ENCODE measurements around the gene SETD5. TPM values are rescaled to one million over a fixed set of nuclear protein-coding genes. Genes with fewer than 3 reads are reported as not detected.

SETD5 gene
- total RNA-seq, 3 donors from 2014 or later = 63.0 to 135 (median 118) TPM

DNA sequence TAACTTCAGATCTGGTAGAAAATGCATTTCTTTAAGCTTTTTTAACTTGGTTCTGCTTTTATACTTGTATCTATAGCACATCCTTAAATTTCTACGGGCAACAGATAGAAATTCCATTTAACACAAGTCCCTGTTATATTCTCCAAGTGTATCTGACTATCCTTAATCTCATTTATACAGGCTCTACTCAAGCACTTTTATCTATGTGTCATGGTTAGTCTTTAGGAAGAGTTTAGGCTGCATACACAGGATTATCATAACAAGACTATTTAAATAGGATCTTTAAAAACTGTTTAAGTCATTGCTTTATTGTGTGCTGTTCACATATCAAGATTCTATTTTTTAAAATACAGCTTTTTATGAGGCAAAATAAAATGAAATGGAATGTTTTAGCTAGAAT lies 52.7 kb downstream of the SETD5 start:
- DNase-seq (ENCODE audit: low spot score in 2 of 2) = no peak
- TF ChIP-seq, protein P1, sequence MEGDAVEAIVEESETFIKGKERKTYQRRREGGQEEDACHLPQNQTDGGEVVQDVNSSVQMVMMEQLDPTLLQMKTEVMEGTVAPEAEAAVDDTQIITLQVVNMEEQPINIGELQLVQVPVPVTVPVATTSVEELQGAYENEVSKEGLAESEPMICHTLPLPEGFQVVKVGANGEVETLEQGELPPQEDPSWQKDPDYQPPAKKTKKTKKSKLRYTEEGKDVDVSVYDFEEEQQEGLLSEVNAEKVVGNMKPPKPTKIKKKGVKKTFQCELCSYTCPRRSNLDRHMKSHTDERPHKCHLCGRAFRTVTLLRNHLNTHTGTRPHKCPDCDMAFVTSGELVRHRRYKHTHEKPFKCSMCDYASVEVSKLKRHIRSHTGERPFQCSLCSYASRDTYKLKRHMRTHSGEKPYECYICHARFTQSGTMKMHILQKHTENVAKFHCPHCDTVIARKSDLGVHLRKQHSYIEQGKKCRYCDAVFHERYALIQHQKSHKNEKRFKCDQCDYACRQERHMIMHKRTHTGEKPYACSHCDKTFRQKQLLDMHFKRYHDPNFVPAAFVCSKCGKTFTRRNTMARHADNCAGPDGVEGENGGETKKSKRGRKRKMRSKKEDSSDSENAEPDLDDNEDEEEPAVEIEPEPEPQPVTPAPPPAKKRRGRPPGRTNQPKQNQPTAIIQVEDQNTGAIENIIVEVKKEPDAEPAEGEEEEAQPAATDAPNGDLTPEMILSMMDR (IDR thresholded peaks at IDR 0.05) = no peak
- no peak for TF ChIP-seq POLR2A (IDR thresholded peaks at IDR 0.05)
- no peak for TF ChIP-seq POLR2AphosphoS5 (IDR thresholded peaks at IDR 0.05)
- Histone ChIP-seq H3K27ac (no peak overlapping the region), H3K9me3 (no peaks in the 10 kb centered on the region), H3K4me1 (no peaks in the 10 kb centered on the region), H3K36me3 (peaks cover 18% of the 10 kb centered on the region), H3K4me3 (no peak overlapping the region), H3K27me3 (no peaks in the 10 kb centered on the region)
- intact Hi-C loops (cut with DNase I; ENCODE audit: low total_unique reads) = no loop called here

DNA sequence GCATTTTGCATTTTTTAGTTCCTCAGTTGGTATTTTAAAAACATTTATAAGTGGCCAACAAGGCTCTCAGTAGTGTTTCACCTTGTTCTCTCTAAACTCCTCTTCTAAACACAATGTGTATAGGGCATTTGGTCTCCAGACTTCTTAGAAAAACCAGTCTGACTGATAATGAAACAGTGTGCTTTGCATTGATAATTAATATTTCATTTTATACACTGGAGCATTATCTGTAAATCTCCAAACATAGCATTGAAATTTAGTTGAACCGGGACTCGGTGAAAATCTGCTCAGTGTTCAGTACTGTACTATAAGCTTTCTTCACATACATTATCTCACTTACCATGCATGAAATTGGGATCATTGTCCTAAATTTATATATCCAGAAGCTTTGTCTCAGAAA lies 53.6 kb downstream of the SETD5 start:
- no peaks in the 10 kb centered on the region for H3K27me3 ChIP-seq
- peaks cover 14% of the 10 kb centered on the region for H3K36me3 ChIP-seq
- TF ChIP-seq POLR2AphosphoS5 (IDR thresholded peaks at IDR 0.05) (no peak), POLR2A (IDR thresholded peaks at IDR 0.05) (no peak)
- TF ChIP-seq, protein P1 (IDR thresholded peaks at IDR 0.05) = no peak
- no peaks in the 10 kb centered on the region for H3K4me1 ChIP-seq
- DNase-seq (ENCODE audit: low spot score in 2 of 2) = no peak
- no peak overlapping the region for H3K27ac ChIP-seq
- H3K4me3 ChIP-seq = no peak overlapping the region
- H3K9me3 ChIP-seq = no peaks in the 10 kb centered on the region
- intact Hi-C loops (cut with DNase I; ENCODE audit: low total_unique reads) = no loop called here

DNA sequence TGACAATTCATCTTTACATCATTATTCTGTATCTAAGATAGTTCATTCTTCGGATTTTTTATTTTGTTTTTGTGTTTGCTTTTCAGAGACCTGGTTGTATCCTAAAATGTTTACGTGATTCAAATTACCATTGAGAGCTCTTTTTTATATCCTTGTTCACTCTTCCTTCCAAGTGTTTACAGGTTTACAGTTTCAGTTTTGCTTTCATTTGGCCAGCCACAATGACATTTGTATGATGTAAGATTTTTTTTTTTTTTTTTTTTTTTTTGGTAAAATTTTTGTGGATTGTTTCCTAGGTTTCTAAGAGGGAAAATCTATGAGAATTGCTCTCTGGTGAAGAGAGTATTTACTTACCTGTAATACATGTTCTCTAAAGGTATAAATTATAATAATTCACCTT lies 55.0 kb downstream of the SETD5 start:
- H3K4me1 ChIP-seq = no peaks in the 10 kb centered on the region
- no peak overlapping the region for H3K27ac ChIP-seq
- peaks cover 14% of the 10 kb centered on the region for H3K36me3 ChIP-seq
- no peak for TF ChIP-seq POLR2A (IDR thresholded peaks at IDR 0.05)
- TF ChIP-seq POLR2AphosphoS5 (IDR thresholded peaks at IDR 0.05) = no peak
- TF ChIP-seq, protein P1 (IDR thresholded peaks at IDR 0.05) = no peak
- no peaks in the 10 kb centered on the region for H3K27me3 ChIP-seq
- no peak overlapping the region for H3K4me3 ChIP-seq
- intact Hi-C loops (cut with DNase I; ENCODE audit: low total_unique reads) = no loop called here
- no peak for DNase-seq (ENCODE audit: low spot score in 2 of 2)
- no peaks in the 10 kb centered on the region for H3K9me3 ChIP-seq

DNA sequence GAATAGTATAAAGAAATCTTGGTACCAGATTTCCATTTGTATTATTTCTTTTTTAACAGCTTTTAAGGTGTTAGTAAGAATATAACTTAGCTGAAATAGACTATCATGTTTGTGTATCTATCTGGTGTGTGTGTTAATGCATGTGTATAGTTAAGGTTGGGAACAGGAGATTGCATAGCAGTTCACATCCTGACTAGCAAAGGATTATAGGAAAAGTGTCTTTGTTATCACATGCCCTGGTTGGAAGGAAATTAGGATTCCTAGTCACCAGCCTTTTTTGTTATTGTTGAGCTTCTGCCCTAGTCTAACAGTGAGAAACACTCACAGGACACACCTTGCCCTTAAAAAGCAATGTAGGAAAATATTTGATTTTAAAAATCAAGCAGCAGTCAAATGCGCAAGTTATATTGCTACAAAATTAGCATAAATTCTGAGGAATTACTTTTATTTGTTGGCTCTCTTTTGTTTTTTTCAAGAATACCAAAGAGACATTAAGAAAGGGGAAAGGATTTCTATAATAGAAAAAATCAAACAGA lies 58.2 kb downstream of the SETD5 start:
- Histone ChIP-seq H3K27ac (no peak overlapping the region), H3K27me3 (no peaks in the 10 kb centered on the region), H3K36me3 (no peaks in the 10 kb centered on the region), H3K9me3 (no peaks in the 10 kb centered on the region), H3K4me3 (no peak overlapping the region), H3K4me1 (no peaks in the 10 kb centered on the region)
- DNase-seq (ENCODE audit: low spot score in 2 of 2) = no peak
- TF ChIP-seq, protein P1 (IDR thresholded peaks at IDR 0.05) = no peak
- no peak for TF ChIP-seq POLR2A (IDR thresholded peaks at IDR 0.05)
- TF ChIP-seq POLR2AphosphoS5 (IDR thresholded peaks at IDR 0.05) = no peak
- intact Hi-C loops (cut with DNase I; ENCODE audit: low total_unique reads) = no loop called here

DNA sequence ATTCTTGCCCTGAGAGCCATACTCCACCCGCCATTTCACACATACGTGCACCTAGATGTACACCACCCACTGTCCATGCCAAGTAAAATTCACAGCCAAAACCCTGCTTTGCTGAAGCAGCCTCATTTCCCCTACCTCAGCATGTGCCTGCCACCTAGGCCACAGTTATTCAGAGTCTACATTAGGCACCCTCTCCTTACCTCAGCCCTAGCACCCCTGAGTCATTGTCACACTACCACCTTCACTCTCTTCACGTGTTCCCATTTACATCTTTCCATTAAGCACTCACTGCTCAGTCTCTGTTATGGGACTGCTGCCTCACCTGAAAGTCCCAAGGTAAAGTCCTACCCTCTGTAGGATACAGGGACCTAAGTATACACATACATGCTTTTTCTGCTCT lies 70.0 kb downstream of the SETD5 start:
- Histone ChIP-seq H3K9me3 (no peaks in the 10 kb centered on the region), H3K36me3 (peaks cover 20% of the 10 kb centered on the region), H3K4me1 (no peaks in the 10 kb centered on the region), H3K27ac (no peak overlapping the region), H3K4me3 (no peak overlapping the region), H3K27me3 (no peaks in the 10 kb centered on the region)
- DNase-seq (ENCODE audit: low spot score in 2 of 2) = no peak
- no peak for TF ChIP-seq POLR2AphosphoS5 (IDR thresholded peaks at IDR 0.05)
- no peak for TF ChIP-seq POLR2A (IDR thresholded peaks at IDR 0.05)
- TF ChIP-seq, protein P1 (IDR thresholded peaks at IDR 0.05) = no peak
- intact Hi-C loops (cut with DNase I; ENCODE audit: low total_unique reads) = no loop called here

Measured in breast epithelium (tissue), 4 donors.